Naive thymus-derived CD4-positive, alpha-beta T cell (primary cell): ENCODE measurements around the gene DNM3. TPM values are rescaled to one million over a fixed set of nuclear protein-coding genes. Genes with fewer than 3 reads are reported as not detected.
"Not testable (repeated sequence)": the region's sequence is repeated elsewhere in the genome, so short reads cannot be mapped to it uniquely, and the experiment has no call there.

Experiments
- ATAC-seq: fragments of 150-1000 bp; cut with Tn5 transposase; 2 replicates; pipeline ENCODE4 v1.10.0; 2021; ENCODE audit warnings: mild to moderate bottlenecking, moderate library complexity
- CTCF ChIA-PET: fragments of 350-600 bp; sonication (Branson Sonifier 250); formaldehyde crosslinking; loops from one replicate; lab custom pipeline; 2021; ENCODE audit warnings: antibody characterized with exemption; lab: Charles Lee
- POLR2A ChIA-PET: fragments of 350-600 bp; sonication (Branson Sonifier 250); formaldehyde crosslinking; loops from one replicate; lab custom pipeline; 2021; ENCODE audit warnings: antibody characterized with exemption, inconsistent platforms; lab: Charles Lee
- DNase-seq, 9 donors: peaks; one replicate each; pipeline versions ENCODE4 v3.0.0 to v3.0.0-alpha.2; 2020 to 2022; ENCODE audit warnings: mixed read lengths in 1 of 9
- H3K27ac ChIP-seq: one replicate; pipeline ENCODE4 v1.7.0; 2013; ENCODE audit warnings: mild to moderate bottlenecking, low read depth, low read length, moderate library complexity
- H3K27me3 ChIP-seq, 2 donors: one replicate each; pipeline ENCODE4 v1.7.0; 2013; ENCODE audit warnings: low read length in 2 of 2, mild to moderate bottlenecking in 2 of 2, moderate library complexity in 2 of 2; ENCODE audit not compliant: control insufficient read depth in 2 of 2, insufficient read depth in 2 of 2
- H3K36me3 ChIP-seq, 3 experiments: 1 replicate in 2 of 3; 2 replicates in 1 of 3; pipeline ENCODE4 v1.7.0; 2013; ENCODE audit warnings: low read length in 3 of 3, mild to moderate bottlenecking in 3 of 3, moderate library complexity in 1 of 3; ENCODE audit not compliant: insufficient read depth in 3 of 3, control insufficient read depth in 2 of 3
- H3K4me1 ChIP-seq, 2 donors: one replicate each; pipeline ENCODE4 v1.7.0; 2013; ENCODE audit warnings: low read length in 2 of 2, mild to moderate bottlenecking in 2 of 2, moderate library complexity in 1 of 2; ENCODE audit not compliant: control insufficient read depth in 2 of 2, insufficient read depth in 2 of 2
- H3K4me3 ChIP-seq: 2 replicates; pipeline ENCODE4 v1.7.0; 2013; ENCODE audit warnings: mild to moderate bottlenecking, low read length
- H3K9me3 ChIP-seq, 3 experiments: 1 replicate in 2 of 3; 2 replicates in 1 of 3; pipeline ENCODE4 v1.7.0; 2013; ENCODE audit warnings: low read length in 3 of 3; ENCODE audit not compliant: control insufficient read depth in 2 of 3
- H3K27ac Mint-ChIP-seq, 9 donors: one replicate each; pipeline ENCODE4 v1.8.0; 2020 to 2022; ENCODE audit warnings: mixed read lengths in 9 of 9, mild to moderate bottlenecking in 8 of 9, moderate library complexity in 5 of 9, inconsistent platforms in 2 of 9
- H3K27me3 Mint-ChIP-seq, 5 donors: one replicate each; pipeline ENCODE4 v1.8.0; 2021 to 2022; ENCODE audit warnings: mixed read lengths in 5 of 5, mild to moderate bottlenecking in 1 of 5
- H3K36me3 Mint-ChIP-seq, 5 donors: one replicate each; pipeline ENCODE4 v1.8.0; 2020 to 2022; ENCODE audit warnings: mixed read lengths in 5 of 5, mild to moderate bottlenecking in 3 of 5, inconsistent platforms in 1 of 5
- H3K4me1 Mint-ChIP-seq, 7 donors: one replicate each; pipeline ENCODE4 v1.8.0; 2020 to 2022; ENCODE audit warnings: mixed read lengths in 7 of 7, mild to moderate bottlenecking in 3 of 7, inconsistent platforms in 1 of 7
- H3K4me3 Mint-ChIP-seq, 10 donors: one replicate each; pipeline ENCODE4 v1.8.0; 2020 to 2022; ENCODE audit warnings: mild to moderate bottlenecking in 10 of 10, mixed read lengths in 10 of 10, moderate library complexity in 6 of 10, inconsistent platforms in 2 of 10
- H3K9me3 Mint-ChIP-seq, 11 donors: one replicate each; pipeline ENCODE4 v1.8.0; 2020 to 2022; ENCODE audit warnings: mixed read lengths in 11 of 11, mild to moderate bottlenecking in 4 of 11, inconsistent platforms in 1 of 11, moderate library complexity in 1 of 11
- intact Hi-C, 2 donors: fragments of 100-400 bp; cut with micrococcal nuclease; formaldehyde crosslinking; loops; one replicate each; pipeline ENCODE4 v1.15.1; 2023
- polyA plus RNA-seq, 2 donors: library from polyadenylated mRNA; unstranded; fragments of 300-500 nt; fragmentation: Illumina TruSeq; gene quantifications; one replicate each; pipeline ENCODE4 v1.2.3, GENCODE V29; 2021
- total RNA-seq, 6 experiments: library from RNA in 5 of 6; stranded (reverse) in 5 of 6; gene quantifications; 1 replicate in 5 of 6; 2 replicates in 1 of 6; pipeline ENCODE4 v1.2.3 and lab custom pipeline; 2021 to 2026

DNM3 gene
- total and polyA plus RNA-seq, 7 experiments from 2014 or later, result 1.2 to 2.5 (median 2.0) TPM

DNA sequence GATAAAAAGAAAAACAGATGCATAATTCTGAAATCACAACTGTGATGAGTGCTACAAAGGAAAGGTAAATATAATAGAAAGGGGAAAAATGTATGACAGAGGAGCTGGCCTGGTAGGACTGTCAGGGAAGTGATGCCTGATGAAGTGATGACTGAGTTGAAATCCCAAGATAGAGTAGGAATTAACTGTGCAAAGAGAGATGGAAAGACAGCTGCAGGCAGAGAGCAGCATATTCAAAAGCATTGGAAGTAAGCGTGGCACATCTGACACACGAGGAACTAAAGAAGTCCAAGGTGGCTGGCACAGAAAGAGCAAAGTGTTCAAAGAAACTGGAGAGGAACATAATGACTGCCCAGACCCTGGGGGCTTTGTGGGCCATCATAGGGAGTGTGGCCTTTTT is 457.6 kb downstream of the DNM3 start:
- no peak for ATAC-seq
- Mint-ChIP-seq H3K4me3 (no peak overlapping the region), H3K9me3 (peaks cover 0 to 23% (median 6%) of the 10 kb centered on the region in 11 donors), H3K27me3 (no peaks in the 10 kb centered on the region), H3K27ac (no peak overlapping the region), H3K36me3 (peaks cover 0 to 26% (median 10%) of the 10 kb centered on the region in 5 donors), H3K4me1 (peaks cover 0 to 3% (median 0%) of the 10 kb centered on the region in 7 donors)
- Histone ChIP-seq H3K27ac (no peak overlapping the region), H3K27me3 (no peaks in the 10 kb centered on the region), H3K9me3 (no peaks in the 10 kb centered on the region), H3K4me3 (no peak overlapping the region), H3K4me1 (no peaks in the 10 kb centered on the region), H3K36me3 (no peaks in the 10 kb centered on the region)
- ChIA-PET POLR2A (no interaction called here), CTCF (no interaction called here)
- intact Hi-C loops, result no loop called here
- DNase-seq, result no peak

DNA sequence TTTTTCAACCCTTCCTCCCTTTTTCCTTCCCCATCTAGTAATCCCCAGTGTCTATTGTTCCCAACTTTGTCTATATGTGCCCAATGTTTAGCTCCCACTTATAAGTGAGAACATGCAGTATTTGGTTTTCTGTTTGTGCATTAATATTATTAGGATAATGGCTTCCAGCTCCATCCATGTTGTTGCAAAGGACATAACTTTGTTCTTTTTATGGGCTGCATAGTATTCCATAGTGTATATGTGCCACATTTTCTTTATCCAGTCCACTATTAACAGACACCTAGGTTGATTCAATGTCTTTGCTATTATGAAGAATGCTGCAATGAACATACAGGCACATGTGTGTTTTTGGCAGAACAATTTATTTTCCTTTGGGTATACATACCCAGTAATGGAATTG is 458.2 kb downstream of the DNM3 start:
- POLR2A ChIA-PET, result no interaction called here

DNA sequence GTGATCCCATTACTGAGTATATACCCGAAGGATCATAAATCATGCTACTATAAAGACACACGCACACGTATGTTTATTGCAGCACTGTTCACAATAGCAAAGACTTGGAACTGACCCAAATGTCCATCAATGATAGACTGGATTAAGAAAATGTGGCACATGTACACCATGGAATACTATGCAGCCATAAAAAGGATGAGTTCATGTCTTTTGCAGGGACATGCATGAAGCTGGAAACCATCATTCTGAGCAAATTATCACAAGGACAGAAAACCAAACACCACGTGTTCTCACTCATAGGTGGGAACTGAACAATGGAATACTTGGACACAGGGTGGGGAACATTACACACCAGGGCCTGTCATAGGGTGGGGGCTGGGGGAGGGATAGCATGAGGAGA is 466.2 kb downstream of the DNM3 start:
- Mint-ChIP-seq H3K36me3 (peaks cover 0 to 28% (median 6%) of the 10 kb centered on the region in 5 donors), H3K9me3 (peaks cover 0 to 32% (median 9%) of the 10 kb centered on the region in 11 donors), H3K4me1 (peaks cover 0 to 14% (median 4%) of the 10 kb centered on the region in 7 donors)
- ATAC-seq, H3K4me3 Mint-ChIP-seq, DNase-seq, H3K27me3 ChIP-seq, H3K36me3 ChIP-seq, H3K4me3 ChIP-seq, POLR2A ChIA-PET, H3K9me3 ChIP-seq, H3K27ac ChIP-seq, intact Hi-C loops, H3K27ac Mint-ChIP-seq, H3K27me3 Mint-ChIP-seq, H3K4me1 ChIP-seq, CTCF ChIA-PET: not testable (repeated sequence)

More for the DNA sequence above, 458.2 kb downstream of the DNM3 start:
- peaks cover 0 to 30% (median 10%) of the 10 kb centered on the region in 5 donors for H3K36me3 Mint-ChIP-seq
- peaks cover 0 to 27% (median 7%) of the 10 kb centered on the region in 11 donors for H3K9me3 Mint-ChIP-seq
- no peak overlapping the region for H3K27ac ChIP-seq
- H3K4me3 Mint-ChIP-seq, result no peak overlapping the region
- no peaks in the 10 kb centered on the region for H3K27me3 Mint-ChIP-seq
- intact Hi-C loops, result no loop called here
- H3K4me1 ChIP-seq, result no peaks in the 10 kb centered on the region
- H3K4me1 Mint-ChIP-seq, result peaks cover 0 to 3% (median 0%) of the 10 kb centered on the region in 7 donors
- DNase-seq, result no peak
- CTCF ChIA-PET, result no interaction called here
- ATAC-seq, result no peak
- H3K27ac Mint-ChIP-seq, result no peak overlapping the region
- H3K9me3 ChIP-seq, result no peaks in the 10 kb centered on the region
- no peak overlapping the region for H3K4me3 ChIP-seq
- H3K27me3 ChIP-seq, result no peaks in the 10 kb centered on the region
- H3K36me3 ChIP-seq, result no peaks in the 10 kb centered on the region

DNA sequence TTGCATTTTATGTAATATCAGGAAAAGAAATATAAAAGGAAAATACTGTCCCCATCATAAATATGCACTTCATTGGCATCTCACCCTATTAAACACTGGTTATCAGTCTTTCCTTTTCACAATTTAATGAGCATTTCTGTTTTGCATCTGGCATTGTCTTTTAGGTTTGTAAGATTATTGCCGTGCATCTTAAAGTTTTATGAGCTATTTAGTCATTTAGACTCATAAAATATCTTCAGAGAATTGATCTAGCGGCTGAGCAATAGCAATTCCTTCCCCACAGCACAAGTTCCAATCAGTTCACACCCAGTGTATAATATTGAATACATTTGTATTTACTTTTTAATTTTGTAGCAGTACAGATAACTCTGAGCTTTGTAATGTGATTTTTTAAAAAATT is 466.8 kb downstream of the DNM3 start:
- DNase-seq (no peak), ATAC-seq (no peak)
- peaks cover 0 to 29% (median 8%) of the 10 kb centered on the region in 11 donors for H3K9me3 Mint-ChIP-seq
- Histone ChIP-seq H3K27ac (no peak overlapping the region), H3K36me3 (no peaks in the 10 kb centered on the region), H3K4me3 (no peak overlapping the region), H3K4me1 (no peaks in the 10 kb centered on the region), H3K27me3 (no peaks in the 10 kb centered on the region), H3K9me3 (no peaks in the 10 kb centered on the region)
- H3K27me3 Mint-ChIP-seq, result no peaks in the 10 kb centered on the region
- no peak overlapping the region for H3K27ac Mint-ChIP-seq
- intact Hi-C loops, result no loop called here
- H3K4me1 Mint-ChIP-seq, result peaks cover 0 to 14% (median 4%) of the 10 kb centered on the region in 7 donors
- ChIA-PET POLR2A (interaction anchor here (0.8 kb wide), 1 partner anchor 28 kb away, joined by 4 read pairs; no protein-coding TSS in a partner anchor), CTCF (interaction anchor here (0.6 kb wide), 1 partner anchor 159 kb away, joined by 3 read pairs; no protein-coding TSS in a partner anchor)
- no peak overlapping the region for H3K4me3 Mint-ChIP-seq
- H3K36me3 Mint-ChIP-seq, result peaks cover 0 to 25% (median 3%) of the 10 kb centered on the region in 5 donors

DNA sequence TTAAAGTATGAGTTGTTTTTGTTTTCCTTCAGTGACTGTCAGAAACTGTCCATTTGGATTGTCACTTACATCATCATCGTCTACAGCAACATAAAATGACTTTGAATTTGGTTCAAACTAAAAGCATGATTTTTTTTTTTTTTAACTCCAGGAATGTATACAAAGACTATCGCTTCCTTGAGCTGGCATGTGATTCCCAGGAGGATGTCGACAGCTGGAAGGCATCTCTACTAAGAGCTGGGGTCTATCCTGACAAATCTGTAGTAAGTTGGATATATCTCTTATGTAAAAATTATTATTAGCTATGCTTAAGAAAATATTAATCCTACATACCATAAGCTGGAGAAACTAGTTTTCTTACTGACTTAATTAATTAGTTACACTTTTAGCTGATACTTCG is 467.3 kb downstream of the DNM3 start:
- ChIA-PET POLR2A (interaction anchor here (0.8 kb wide), 1 partner anchor 28 kb away, joined by 4 read pairs; no protein-coding TSS in a partner anchor), CTCF (interaction anchor here (0.6 kb wide), 1 partner anchor 159 kb away, joined by 3 read pairs; no protein-coding TSS in a partner anchor)
- Histone ChIP-seq H3K4me3 (no peak overlapping the region), H3K27ac (no peak overlapping the region), H3K4me1 (no peaks in the 10 kb centered on the region), H3K36me3 (no peaks in the 10 kb centered on the region), H3K27me3 (no peaks in the 10 kb centered on the region), H3K9me3 (no peaks in the 10 kb centered on the region)
- ATAC-seq, result no peak
- Mint-ChIP-seq H3K36me3 (peaks cover 0 to 21% (median 0%) of the 10 kb centered on the region in 5 donors), H3K27me3 (no peaks in the 10 kb centered on the region), H3K9me3 (peaks cover 0 to 25% (median 6%) of the 10 kb centered on the region in 11 donors), H3K27ac (no peak overlapping the region), H3K4me1 (peaks cover 0 to 14% (median 4%) of the 10 kb centered on the region in 7 donors), H3K4me3 (no peak overlapping the region)
- intact Hi-C loops, result no loop called here
- DNase-seq, result no peak

DNA sequence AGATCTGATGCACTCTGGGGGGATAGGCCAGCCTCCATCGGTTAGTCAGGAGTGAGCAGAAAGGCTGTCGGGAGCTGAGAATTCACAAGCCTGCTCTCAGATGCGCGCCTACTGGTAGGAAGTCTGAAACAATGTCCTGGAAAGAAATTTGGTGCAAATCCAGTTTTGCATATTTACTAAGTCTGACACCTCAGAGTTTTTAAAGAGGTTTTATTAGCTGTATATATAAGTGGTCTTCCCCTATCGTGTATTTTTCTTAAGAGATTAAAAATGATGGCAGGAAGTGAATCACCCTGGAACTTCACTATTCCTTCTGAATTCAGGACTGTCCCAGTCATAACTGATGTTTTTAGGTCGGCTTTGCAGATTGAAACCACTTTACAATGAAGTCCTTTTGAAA is 479.4 kb downstream of the DNM3 start:
- Histone ChIP-seq H3K4me3 (no peak overlapping the region), H3K9me3 (no peaks in the 10 kb centered on the region), H3K27ac (no peak overlapping the region), H3K27me3 (no peaks in the 10 kb centered on the region), H3K4me1 (no peaks in the 10 kb centered on the region), H3K36me3 (no peaks in the 10 kb centered on the region)
- H3K27ac Mint-ChIP-seq, result peak overlapping the region in 1 of 9 donors; percentile 51
- intact Hi-C loops, result no loop called here
- no peaks in the 10 kb centered on the region for H3K36me3 Mint-ChIP-seq
- H3K4me3 Mint-ChIP-seq, result no peak overlapping the region
- DNase-seq, result no peak
- CTCF ChIA-PET, result no interaction called here
- H3K9me3 Mint-ChIP-seq, result peaks cover 0 to 1% (median 0%) of the 10 kb centered on the region in 11 donors
- POLR2A ChIA-PET, result no interaction called here
- ATAC-seq, result no peak
- H3K27me3 Mint-ChIP-seq, result no peaks in the 10 kb centered on the region
- H3K4me1 Mint-ChIP-seq, result no peaks in the 10 kb centered on the region

DNA sequence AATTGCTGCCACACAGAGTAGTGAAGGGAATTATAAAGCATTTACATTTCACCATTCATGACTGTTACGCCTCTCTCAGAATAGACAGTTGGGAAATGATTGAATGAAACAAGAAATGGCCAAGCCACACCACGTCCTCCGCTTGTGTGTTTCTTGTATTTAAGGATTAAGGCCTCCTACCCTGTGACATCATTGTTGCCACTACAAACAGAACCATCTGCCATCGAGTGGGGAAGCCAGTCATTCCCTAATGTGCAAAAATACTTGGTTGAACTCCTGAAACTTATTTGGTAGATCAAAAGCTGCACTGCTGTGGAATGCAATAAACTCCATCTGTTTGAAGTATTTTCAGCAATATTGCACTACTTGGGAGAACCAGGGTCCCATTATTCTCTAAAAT is 480.2 kb downstream of the DNM3 start:
- H3K27ac Mint-ChIP-seq, result no peak overlapping the region
- Histone ChIP-seq H3K27me3 (no peaks in the 10 kb centered on the region), H3K4me1 (no peaks in the 10 kb centered on the region), H3K36me3 (no peaks in the 10 kb centered on the region), H3K9me3 (no peaks in the 10 kb centered on the region), H3K27ac (no peak overlapping the region), H3K4me3 (no peak overlapping the region)
- H3K4me3 Mint-ChIP-seq, result no peak overlapping the region
- no peaks in the 10 kb centered on the region for H3K4me1 Mint-ChIP-seq
- intact Hi-C loops, result no loop called here
- H3K9me3 Mint-ChIP-seq, result peaks cover 0 to 1% (median 0%) of the 10 kb centered on the region in 11 donors
- no peak for ATAC-seq
- DNase-seq, result no peak
- CTCF ChIA-PET, result no interaction called here
- no peaks in the 10 kb centered on the region for H3K36me3 Mint-ChIP-seq
- H3K27me3 Mint-ChIP-seq, result no peaks in the 10 kb centered on the region
- POLR2A ChIA-PET, result no interaction called here
